H9 (cell line): ENCODE data around the gene SLC2A14. TPM values are rescaled to one million over a fixed set of nuclear protein-coding genes. Genes with fewer than 3 reads are reported as not detected.
"Not testable (repeated sequence)": the region's sequence is repeated elsewhere in the genome, so short reads cannot be mapped to it uniquely, and the experiment has no call there.

Source experiments
- DNase-seq: peaks from one replicate; pipeline ENCODE4 v3.0.0-alpha.2; 2017
- H2AFZ ChIP-seq: one replicate; pipeline ENCODE4 v1.6.1; 2013; ENCODE audit warnings: mild to moderate bottlenecking, low read length, control low read depth, moderate library complexity
- H2AK5ac ChIP-seq: 2 replicates; pipeline ENCODE4 v1.6.1; 2013; ENCODE audit warnings: low read length, control low read depth, mixed read lengths; ENCODE audit not compliant: insufficient read length
- H2BK120ac ChIP-seq: one replicate; pipeline ENCODE4 v1.6.1; 2013; ENCODE audit warnings: low read depth, mild to moderate bottlenecking, low read length, control low read depth, inconsistent platforms; ENCODE audit not compliant: poor library complexity, severe bottlenecking
- H2BK12ac ChIP-seq: 2 replicates; pipeline ENCODE4 v1.6.1; 2013; ENCODE audit warnings: low read length, control low read depth, mixed read lengths, low read depth; ENCODE audit not compliant: insufficient read length
- H2BK15ac ChIP-seq: 2 replicates; pipeline ENCODE4 v1.6.1; 2013; ENCODE audit warnings: low read depth, low read length, control low read depth
- H2BK20ac ChIP-seq: one replicate; pipeline ENCODE4 v1.6.1; 2013; ENCODE audit warnings: low read depth, mild to moderate bottlenecking, low read length, control low read depth, inconsistent platforms; ENCODE audit not compliant: poor library complexity, severe bottlenecking
- H2BK5ac ChIP-seq: 2 replicates; pipeline ENCODE4 v1.6.1; 2013; ENCODE audit warnings: low read length, control low read depth, mixed read lengths; ENCODE audit not compliant: insufficient read length
- H3K14ac ChIP-seq: 2 replicates; pipeline ENCODE4 v1.6.1; 2013; ENCODE audit warnings: low read length, control low read depth; ENCODE audit not compliant: insufficient read depth
- H3K18ac ChIP-seq: 2 replicates; pipeline ENCODE4 v1.6.1; 2013; ENCODE audit warnings: low read depth, mild to moderate bottlenecking, mixed read lengths, low read length, control low read depth; ENCODE audit not compliant: insufficient read length
- H3K23ac ChIP-seq: 2 replicates; pipeline ENCODE4 v1.6.1; 2013; ENCODE audit warnings: low read length, control low read depth, mixed read lengths, low read depth; ENCODE audit not compliant: insufficient read length
- H3K23me2 ChIP-seq: 2 replicates; pipeline ENCODE4 v1.6.1; 2013; ENCODE audit warnings: low read depth, mild to moderate bottlenecking, mixed read lengths, low read length, control low read depth; ENCODE audit not compliant: insufficient read length, poor library complexity, severe bottlenecking
- H3K27ac ChIP-seq: 2 replicates; pipeline ENCODE4 v1.5.1; 2013; ENCODE audit warnings: low read length, control low read depth, mixed read lengths, low read depth; ENCODE audit not compliant: insufficient read length
- H3K27me3 ChIP-seq: 2 replicates; pipeline ENCODE4 v1.6.1; 2013; ENCODE audit warnings: low read length, control low read depth, inconsistent platforms; ENCODE audit not compliant: insufficient read depth
- H3K4ac ChIP-seq: 2 replicates; pipeline ENCODE4 v1.6.1; 2013; ENCODE audit warnings: low read depth, mild to moderate bottlenecking, control low read depth, inconsistent platforms, low read length, moderate library complexity
- H3K4me1 ChIP-seq: 2 replicates; pipeline ENCODE4 v1.6.1; 2013; ENCODE audit warnings: low read length, control low read depth, inconsistent platforms; ENCODE audit not compliant: insufficient read depth
- H3K4me2 ChIP-seq: 2 replicates; pipeline ENCODE4 v1.6.1; 2013; ENCODE audit warnings: low read length, control low read depth, mixed read lengths; ENCODE audit not compliant: insufficient read length, insufficient read depth
- H3K56ac ChIP-seq: 2 replicates; pipeline ENCODE4 v1.6.1; 2013; ENCODE audit warnings: low read depth, mild to moderate bottlenecking, mixed read lengths, low read length, control low read depth; ENCODE audit not compliant: insufficient read length
- H3K79me1 ChIP-seq: 2 replicates; pipeline ENCODE4 v1.6.1; 2013; ENCODE audit warnings: low read depth, mild to moderate bottlenecking, moderate library complexity, low read length, control low read depth, inconsistent platforms; ENCODE audit not compliant: insufficient read depth, poor library complexity, severe bottlenecking
- H3K79me2 ChIP-seq: 2 replicates; pipeline ENCODE4 v1.6.1; 2013; ENCODE audit warnings: low read length, control low read depth, inconsistent platforms; ENCODE audit not compliant: insufficient read depth
- H3K9ac ChIP-seq: 2 replicates; pipeline ENCODE4 v1.6.1; 2013; ENCODE audit warnings: low read length, control low read depth, mixed read lengths; ENCODE audit not compliant: insufficient read length; ENCODE audit errors: extremely low read depth
- H3K9me3 ChIP-seq: one replicate; pipeline ENCODE4 v1.6.1; 2013; ENCODE audit warnings: low read depth, low read length, inconsistent platforms; ENCODE audit not compliant: control insufficient read depth
- H3T11ph ChIP-seq: one replicate; pipeline ENCODE4 v1.6.1; 2013; ENCODE audit warnings: mild to moderate bottlenecking, low read length, control low read depth, inconsistent platforms
- H4K20me1 ChIP-seq: one replicate; pipeline ENCODE4 v1.6.1; 2013; ENCODE audit not compliant: control insufficient read depth, insufficient read length, insufficient read depth
- H4K5ac ChIP-seq: 2 replicates; pipeline ENCODE4 v1.6.1; 2013; ENCODE audit warnings: low read depth, mild to moderate bottlenecking, mixed read lengths, low read length, control low read depth; ENCODE audit not compliant: insufficient read length
- H4K8ac ChIP-seq: replicated peaks from 2 replicates; pipeline ENCODE4 v1.6.1; 2013; ENCODE audit warnings: low read length, control low read depth, mixed read lengths, low read depth; ENCODE audit not compliant: insufficient read length
- H4K91ac ChIP-seq: 2 replicates; pipeline ENCODE4 v1.6.1; 2013; ENCODE audit warnings: low read depth, mild to moderate bottlenecking, moderate library complexity, mixed read lengths, low read length, control low read depth; ENCODE audit not compliant: insufficient read length
- H3K27ac Mint-ChIP-seq, 3 experiments: 2 replicates in 2 of 3; 3 replicates in 1 of 3; pipeline ENCODE4 v1.8.0; 2020 to 2021; ENCODE audit warnings: mixed read lengths in 3 of 3, mild to moderate bottlenecking in 1 of 3, moderate library complexity in 1 of 3
- H3K27me3 Mint-ChIP-seq: 2 replicates; pipeline ENCODE4 v1.8.0; 2021; ENCODE audit warnings: low read depth, mild to moderate bottlenecking, moderate library complexity, mixed read lengths
- H3K36me3 Mint-ChIP-seq, 3 experiments: 2 replicates in 2 of 3; 3 replicates in 1 of 3; pipeline ENCODE4 v1.8.0; 2020 to 2021; ENCODE audit warnings: low read depth in 3 of 3, mixed read lengths in 3 of 3; ENCODE audit not compliant: insufficient read depth in 1 of 3
- H3K4me1 Mint-ChIP-seq, 2 experiments: 2 replicates each; pipeline ENCODE4 v1.8.0; 2020; ENCODE audit warnings: mixed read lengths in 2 of 2
- H3K4me3 Mint-ChIP-seq, 2 experiments: 2 replicates in 1 of 2; 3 replicates in 1 of 2; pipeline ENCODE4 v1.8.0; 2020 to 2021; ENCODE audit warnings: mild to moderate bottlenecking in 2 of 2, mixed read lengths in 2 of 2, moderate library complexity in 1 of 2
- H3K9me3 Mint-ChIP-seq, 2 experiments: 2 replicates in 1 of 2; 3 replicates in 1 of 2; pipeline ENCODE4 v1.8.0; 2020; ENCODE audit warnings: mild to moderate bottlenecking in 2 of 2, mixed read lengths in 2 of 2, moderate library complexity in 1 of 2
- WGBS: extraction: QIAGEN DNeasy Blood & Tissue Kit; methylation state at CpG from one replicate; pipeline ENCODE4 v1.1.7; 2013; ENCODE audit warnings: missing lambda C conversion rate, low lambda C conversion rate, mixed read lengths; ENCODE audit not compliant: insufficient read length; ENCODE audit errors: extremely low coverage; 5-methylcytosine and 5-hydroxymethylcytosine counted together
- total RNA-seq: library from RNA; stranded (reverse); gene quantifications from 2 replicates; pipeline ENCODE4 v1.2.1, GENCODE V29; 2021
- TF ChIP-seq, protein P1 (sequence below): fragments of 200-600 bp; sonication (generic); conservative IDR thresholded peaks from 3 replicates; pipeline ENCODE4 v1.8.0; 2021; ENCODE audit warnings: antibody characterized with exemption, mild to moderate bottlenecking

Gene SLC2A14
- total RNA-seq, 1 experiment from 2014 or later = 19.1 TPM

DNA sequence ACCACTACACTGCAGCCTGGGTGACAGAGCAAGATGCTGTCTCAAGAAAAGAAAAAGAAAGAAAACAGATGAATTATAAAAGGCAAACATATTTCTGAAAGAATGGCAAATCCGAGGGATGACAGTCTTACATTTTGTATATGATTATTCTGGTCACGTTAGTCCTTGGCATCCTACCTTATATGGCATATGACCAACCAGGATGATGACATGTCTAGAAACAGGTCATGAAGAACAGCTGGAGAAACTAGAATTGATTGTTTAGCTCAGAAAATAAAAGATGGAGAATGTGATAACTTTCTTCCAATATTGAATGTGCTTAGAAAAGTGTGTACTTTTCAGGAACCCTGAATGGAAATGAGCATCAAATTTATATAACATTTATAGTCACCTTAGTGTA is 19.2 kb downstream of the SLC2A14 start:
- Histone ChIP-seq H3K4me1 (peaks cover 2% of the 10 kb centered on the region; the same call in 1 of the 2 replicates), H4K8ac (no peak overlapping the region), H3K79me2 (no peaks in the 10 kb centered on the region), H3K23ac (no peak overlapping the region), H3K4me2 (no peak overlapping the region), H3K27me3 (no peaks in the 10 kb centered on the region), H2BK120ac (no peak overlapping the region), H3K14ac (no peak overlapping the region), H3K23me2 (no peaks in the 10 kb centered on the region), H2BK15ac (no peak overlapping the region), H4K5ac (no peak overlapping the region), H2AFZ (no peak overlapping the region), H3K9ac (no peak overlapping the region), H3K9me3 (no peaks in the 10 kb centered on the region), H2AK5ac (no peak overlapping the region), H3T11ph (no peak overlapping the region), H4K20me1 (no peaks in the 10 kb centered on the region), H2BK5ac (no peak overlapping the region), H3K27ac (no peak overlapping the region), H2BK20ac (no peak overlapping the region), H2BK12ac (no peak overlapping the region), H3K56ac (no peak overlapping the region), H3K4ac (no peak overlapping the region), H4K91ac (no peak overlapping the region), H3K79me1 (no peaks in the 10 kb centered on the region), H3K18ac (no peak overlapping the region)
- H3K27me3 Mint-ChIP-seq = no peaks in the 10 kb centered on the region
- peaks cover 4% of the 10 kb centered on the region in 2 experiments; a peak in 2 of 5 replicates for H3K9me3 Mint-ChIP-seq
- peak overlapping the region in 1 of 3 experiments; percentile 15; a peak in 1 of 7 replicates for H3K27ac Mint-ChIP-seq
- no peak overlapping the region for H3K4me3 Mint-ChIP-seq
- peaks cover 0 to 14% (median 10%) of the 10 kb centered on the region in 3 experiments; a peak in 4 of 7 replicates for H3K36me3 Mint-ChIP-seq
- DNase-seq = no peak
- TF ChIP-seq, protein P1, sequence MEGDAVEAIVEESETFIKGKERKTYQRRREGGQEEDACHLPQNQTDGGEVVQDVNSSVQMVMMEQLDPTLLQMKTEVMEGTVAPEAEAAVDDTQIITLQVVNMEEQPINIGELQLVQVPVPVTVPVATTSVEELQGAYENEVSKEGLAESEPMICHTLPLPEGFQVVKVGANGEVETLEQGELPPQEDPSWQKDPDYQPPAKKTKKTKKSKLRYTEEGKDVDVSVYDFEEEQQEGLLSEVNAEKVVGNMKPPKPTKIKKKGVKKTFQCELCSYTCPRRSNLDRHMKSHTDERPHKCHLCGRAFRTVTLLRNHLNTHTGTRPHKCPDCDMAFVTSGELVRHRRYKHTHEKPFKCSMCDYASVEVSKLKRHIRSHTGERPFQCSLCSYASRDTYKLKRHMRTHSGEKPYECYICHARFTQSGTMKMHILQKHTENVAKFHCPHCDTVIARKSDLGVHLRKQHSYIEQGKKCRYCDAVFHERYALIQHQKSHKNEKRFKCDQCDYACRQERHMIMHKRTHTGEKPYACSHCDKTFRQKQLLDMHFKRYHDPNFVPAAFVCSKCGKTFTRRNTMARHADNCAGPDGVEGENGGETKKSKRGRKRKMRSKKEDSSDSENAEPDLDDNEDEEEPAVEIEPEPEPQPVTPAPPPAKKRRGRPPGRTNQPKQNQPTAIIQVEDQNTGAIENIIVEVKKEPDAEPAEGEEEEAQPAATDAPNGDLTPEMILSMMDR = no peak
- no CpG with 5 or more reads among the region's 2 CpGs for WGBS
- H3K4me1 Mint-ChIP-seq = peaks cover 32 to 34% of the 10 kb centered on the region in 2 experiments

DNA sequence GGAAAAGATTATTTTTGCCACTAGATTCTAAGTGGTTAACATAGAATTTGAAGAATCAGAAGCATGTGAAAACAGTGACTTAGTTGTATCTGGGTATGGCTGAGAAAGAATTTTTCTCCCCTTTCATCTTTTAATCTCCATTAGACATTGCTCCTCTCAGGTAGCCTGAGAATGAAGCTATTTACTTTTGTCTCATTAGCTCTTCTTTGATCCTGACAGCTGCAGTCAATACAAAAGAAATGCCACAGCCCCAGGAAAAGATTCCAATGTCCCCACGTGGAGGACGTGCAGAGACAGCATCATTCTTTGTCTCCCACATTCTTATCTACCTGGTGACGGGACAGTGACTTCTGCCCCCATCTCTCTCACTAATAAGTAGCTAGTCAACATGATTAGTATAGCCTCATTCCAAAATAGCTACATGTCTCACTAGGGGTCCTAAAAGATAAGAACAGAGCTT is 21.1 kb downstream of the SLC2A14 start:
- not testable (repeated sequence) for H4K8ac ChIP-seq, H3K9me3 Mint-ChIP-seq, H3K4me2 ChIP-seq, H2BK20ac ChIP-seq, H3K27me3 Mint-ChIP-seq, H3K18ac ChIP-seq, H3K36me3 Mint-ChIP-seq, H3K23ac ChIP-seq, DNase-seq, H3K79me2 ChIP-seq, H3K4me1 ChIP-seq, H4K20me1 ChIP-seq, H3K56ac ChIP-seq, H2BK15ac ChIP-seq, H3K14ac ChIP-seq, H2BK5ac ChIP-seq, H3K4me3 Mint-ChIP-seq, H4K91ac ChIP-seq, H3K27ac ChIP-seq, H3K27me3 ChIP-seq, H3K79me1 ChIP-seq, H3T11ph ChIP-seq, H2BK12ac ChIP-seq, H2AK5ac ChIP-seq, H3K23me2 ChIP-seq, H2BK120ac ChIP-seq, H3K9ac ChIP-seq, H4K5ac ChIP-seq, H2AFZ ChIP-seq, H3K9me3 ChIP-seq, H3K4ac ChIP-seq
- no CpG with 5 or more reads among the region's 3 CpGs for WGBS
- Mint-ChIP-seq H3K4me1 (peaks cover 46 to 47% of the 10 kb centered on the region in 2 experiments), H3K27ac (peak overlapping the region; percentile 3 to 88 (median 40); a peak in 5 of 7 replicates)
